Measurements from ENCODE around the gene SBF2. TPM values are rescaled to one million over a fixed set of nuclear protein-coding genes. Genes with fewer than 3 reads are reported as not detected.
"Not testable (repeated sequence)": the region's sequence is repeated elsewhere in the genome, so short reads cannot be mapped to it uniquely, and the experiment has no call there.

The SBF2 gene
- total RNA-seq, 1 donor from 2014 or later = 23.7 TPM

GRCh38 chr11:10075141-10075540 is 218.9 kb downstream of the SBF2 start:
- no peak for DNase-seq (ENCODE audit: low read depth)

GRCh38 chr11:10072841-10073240 is 221.2 kb downstream of the SBF2 start:
- DNase-seq (ENCODE audit: low read depth) = no peak

- no peak for DNase-seq (ENCODE audit: low read depth)
Observed at GRCh38 chr11:10072142-10072541, 221.9 kb downstream of the SBF2 start.

GRCh38 chr11:10067629-10068300 is 226.3 kb downstream of the SBF2 start:
- DNase-seq (ENCODE audit: low read depth) = no peak

GRCh38 chr11:10066441-10066840 is 227.6 kb downstream of the SBF2 start:
- DNase-seq (ENCODE audit: low read depth) = no peak

- no peak for DNase-seq (ENCODE audit: low read depth)
Observed at GRCh38 chr11:10064828-10065227, 229.2 kb downstream of the SBF2 start.

GRCh38 chr11:10058356-10058755 is 235.7 kb downstream of the SBF2 start:
- no peak for DNase-seq (ENCODE audit: low read depth)

GRCh38 chr11:10051868-10052586 is 242.0 kb downstream of the SBF2 start:
- DNase-seq (ENCODE audit: low read depth) = no peak

GRCh38 chr11:10050561-10050960 is 243.5 kb downstream of the SBF2 start:
- no peak for DNase-seq (ENCODE audit: low read depth)

GRCh38 chr11:10049756-10050155 is 244.3 kb downstream of the SBF2 start:
- no peak for DNase-seq (ENCODE audit: low read depth)

- DNase-seq (ENCODE audit: low read depth) = no peak
Observed at GRCh38 chr11:10048350-10048749, 245.7 kb downstream of the SBF2 start.

GRCh38 chr11:10044618-10045017 is 249.4 kb downstream of the SBF2 start:
- no peak for DNase-seq (ENCODE audit: low read depth)

GRCh38 chr11:10042699-10043098 is 251.3 kb downstream of the SBF2 start:
- DNase-seq (ENCODE audit: low read depth) = peak; percentile 3

GRCh38 chr11:10041748-10042446 is 252.1 kb downstream of the SBF2 start:
- DNase-seq (ENCODE audit: low read depth) = no peak

- no peak for DNase-seq (ENCODE audit: low read depth)
Observed at GRCh38 chr11:10041332-10041731, 252.7 kb downstream of the SBF2 start.

- no peak for DNase-seq (ENCODE audit: low read depth)
Observed at GRCh38 chr11:10038521-10039302, 255.3 kb downstream of the SBF2 start.

GRCh38 chr11:10035932-10036331 is 258.1 kb downstream of the SBF2 start:
- not testable (repeated sequence) for DNase-seq (ENCODE audit: low read depth)

GRCh38 chr11:10032935-10033334 is 261.1 kb downstream of the SBF2 start:
- DNase-seq (ENCODE audit: low read depth) = no peak

- DNase-seq (ENCODE audit: low read depth) = no peak
Observed at GRCh38 chr11:10030122-10030490, 263.9 kb downstream of the SBF2 start.

- DNase-seq (ENCODE audit: low read depth) = peak; percentile 47
Observed at GRCh38 chr11:10029386-10030121, 264.5 kb downstream of the SBF2 start.

- DNase-seq (ENCODE audit: low read depth) = no peak
Observed at GRCh38 chr11:10026514-10026913, 267.5 kb downstream of the SBF2 start.

All from myocyte (in vitro differentiated cells).